Tibial nerve (tissue), 4 donors: Measurements from ENCODE around the gene NACA.

Source experiments
- CTCF ChIP-seq, 5 experiments: fragments of 200-600 bp in 3 of 5; fragments of 450-650 bp in 2 of 5; sonication (generic) in 3 of 5; IDR thresholded peaks; one replicate each; pipeline ENCODE4 v1.5.1; 2016 to 2019; ENCODE audit warnings: antibody characterized with exemption in 5 of 5, mild to moderate bottlenecking in 3 of 5, moderate library complexity in 2 of 5
- EP300 ChIP-seq, 2 donors: sonication (generic); formaldehyde crosslinking; IDR thresholded peaks; one replicate each; pipeline ENCODE4 v1.6.1; 2017; ENCODE audit warnings: antibody characterized with exemption in 2 of 2, mild to moderate bottlenecking in 1 of 2

- TF ChIP-seq EP300 (IDR thresholded peaks at IDR 0.05) (no peak), CTCF (IDR thresholded peaks at IDR 0.05) (no peak)
These were observed 48.0 kb upstream of the NACA start for GRCh38 chr12:56773113-56773512.
